ENCODE results near the gene NMUR1.

DNA sequence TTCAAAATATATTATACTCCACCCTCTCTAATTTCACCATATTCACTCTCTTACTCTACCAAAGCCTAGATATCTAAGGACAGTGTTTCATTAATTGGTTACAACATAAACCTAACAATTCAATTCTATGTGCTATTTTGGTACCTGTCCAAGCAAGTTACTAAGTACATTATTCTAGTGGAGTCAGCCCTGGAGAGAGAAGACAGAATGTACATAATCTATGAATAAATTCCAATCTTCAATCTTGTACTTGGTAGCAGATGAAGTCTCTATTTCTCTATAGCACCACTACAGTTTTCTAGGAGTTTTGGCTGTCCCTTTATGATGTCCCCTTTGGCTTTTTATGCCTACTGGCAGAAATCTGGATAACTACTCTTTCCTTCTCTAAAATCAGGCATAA, 27.6 kb downstream of the NMUR1 start:
- TF ChIP-seq TAF1 (IDR thresholded peaks at IDR 0.05; ENCODE audit: borderline replicate concordance, insufficient read depth, low read length) (no peak), POLR2AphosphoS5 (IDR thresholded peaks at IDR 0.05; ENCODE audit: low read depth, low read length) (no peak), REST (IDR thresholded peaks at IDR 0.05; ENCODE audit: insufficient read depth in 1 of 2, low read depth in 2 of 2, low read length in 2 of 2) (no peak), SIN3A (IDR thresholded peaks at IDR 0.05; ENCODE audit: borderline replicate concordance, insufficient read depth, low read length) (no peak), FOXP2 (optimal IDR thresholded peaks at IDR 0.05; ENCODE audit: borderline replicate concordance, extremely low read depth, extremely low read length, insufficient read depth) (no peak)
